CD1c-positive myeloid dendritic cell (primary cell): ENCODE data around the gene OPRL1.
"Not testable (repeated sequence)": the region's sequence is repeated elsewhere in the genome, so short reads cannot be mapped to it uniquely, and the experiment has no call there.

ENCODE experiments used
- DNase-seq: peaks from one replicate; pipeline ENCODE4 v3.0.0-alpha.2; 2016; ENCODE audit errors: extremely low spot score

Gene OPRL1

GRCh38 chr20:64083804-64084684 is 4.2 kb downstream of the OPRL1 start, which contains the start of gene LKAAEAR1:
TSS of gene LKAAEAR1 (minus strand) at chr20:64084398. CDS start at chr20:64084219, 179 bp downstream.
- DNase-seq, result no peak

GRCh38 chr20:64084685-64085152 is 4.8 kb downstream of the OPRL1 start:
- DNase-seq, result no peak

- no peak for DNase-seq
Observed at GRCh38 chr20:64086801-64087200, 6.9 kb downstream of the OPRL1 start.

- DNase-seq, result not testable (repeated sequence)
Observed at GRCh38 chr20:64087226-64087825, 7.4 kb downstream of the OPRL1 start.

- DNase-seq, result not testable (repeated sequence)
Observed at GRCh38 chr20:64088586-64088985, 8.7 kb downstream of the OPRL1 start.

GRCh38 chr20:64090165-64090564 is 10.3 kb downstream of the OPRL1 start:
- DNase-seq, result no peak

GRCh38 chr20:64091340-64091739 is 11.5 kb downstream of the OPRL1 start:
- no peak for DNase-seq

GRCh38 chr20:64091770-64092169 is 11.9 kb downstream of the OPRL1 start:
- DNase-seq, result no peak

GRCh38 chr20:64092258-64093012 is 12.6 kb downstream of the OPRL1 start:
- no peak for DNase-seq

GRCh38 chr20:64093013-64093503 is 13.2 kb downstream of the OPRL1 start:
- DNase-seq, result no peak

- DNase-seq, result no peak
Observed at GRCh38 chr20:64095455-64095854, 15.6 kb downstream of the OPRL1 start.

- no peak for DNase-seq
Observed at GRCh38 chr20:64095927-64096326, 16.0 kb downstream of the OPRL1 start.

- DNase-seq, result no peak
Observed at GRCh38 chr20:64096535-64096934, 16.7 kb downstream of the OPRL1 start.

- DNase-seq, result no peak
Observed at GRCh38 chr20:64098471-64099013, 18.7 kb downstream of the OPRL1 start.

- DNase-seq, result no peak
Observed at GRCh38 chr20:64099086-64099786, 19.4 kb downstream of the OPRL1 start.

- no peak for DNase-seq
Observed at GRCh38 chr20:64099880-64100565, 20.1 kb downstream of the OPRL1 start.

- DNase-seq, result no peak
Observed at GRCh38 chr20:64100566-64100888, 20.6 kb downstream of the OPRL1 start.

GRCh38 chr20:64100946-64101688 is 21.2 kb downstream of the OPRL1 start:
- no peak for DNase-seq

- peak; percentile 65 for DNase-seq
Observed at GRCh38 chr20:64101731-64102621, 22.1 kb downstream of the OPRL1 start.
